GM23338 (cell line): Measurements from ENCODE around the gene GPATCH3. TPM values are rescaled to one million over a fixed set of nuclear protein-coding genes. Genes with fewer than 3 reads are reported as not detected.

Source experiments
- ATAC-seq: fragments of 200-7000 bp; cut with Tn5 transposase; 3 replicates; pipeline ENCODE4 v1.9.1; 2020
- DNase-seq: peaks from one replicate; pipeline ENCODE4 v3.0.0-alpha.2; 2015; ENCODE audit warnings: low spot score
- H2AFZ ChIP-seq: fragments of 200-600 bp; sonication (generic); 2 replicates; pipeline ENCODE4 v1.8.0; 2016; ENCODE audit warnings: antibody characterized with exemption, mild to moderate bottlenecking, moderate library complexity
- H3F3A ChIP-seq: fragments of 200-600 bp; sonication (generic); replicated peaks from 2 replicates; pipeline ENCODE4 v1.8.0; 2017; ENCODE audit warnings: antibody characterized with exemption, mixed run types, low read depth
- H3K27ac ChIP-seq: fragments of 200-600 bp; sonication (generic); 2 replicates; pipeline ENCODE4 v1.6.1; 2016; ENCODE audit warnings: low read depth
- H3K27me3 ChIP-seq: fragments of 200-600 bp; sonication (generic); 2 replicates; pipeline ENCODE4 v1.8.0; 2016; ENCODE audit warnings: mild to moderate bottlenecking, mixed run types, moderate library complexity; ENCODE audit not compliant: insufficient read depth
- H3K36me3 ChIP-seq: fragments of 200-600 bp; sonication (generic); 2 replicates; pipeline ENCODE4 v1.8.0; 2016; ENCODE audit warnings: mild to moderate bottlenecking; ENCODE audit not compliant: insufficient read depth
- H3K4me1 ChIP-seq: fragments of 200-600 bp; sonication (generic); 2 replicates; pipeline ENCODE4 v1.8.0; 2016; ENCODE audit warnings: mild to moderate bottlenecking, moderate library complexity; ENCODE audit not compliant: insufficient read depth
- H3K4me2 ChIP-seq: fragments of 200-600 bp; sonication (generic); 2 replicates; pipeline ENCODE4 v1.7.1; 2017; ENCODE audit warnings: mixed run types
- H3K4me3 ChIP-seq: fragments of 200-600 bp; sonication (generic); 2 replicates; pipeline ENCODE4 v1.6.1; 2016; ENCODE audit warnings: mixed run types
- H3K79me2 ChIP-seq: fragments of 200-600 bp; sonication (generic); replicated peaks from 2 replicates; pipeline ENCODE4 v1.8.0; 2017; ENCODE audit warnings: mild to moderate bottlenecking; ENCODE audit not compliant: insufficient read depth
- H3K9me2 ChIP-seq: fragments of 200-600 bp; sonication (generic); 2 replicates; pipeline ENCODE4 v1.8.0; 2017; ENCODE audit not compliant: insufficient read depth
- H4K20me1 ChIP-seq: fragments of 200-600 bp; sonication (generic); replicated peaks from 2 replicates; pipeline ENCODE4 v1.8.0; 2017; ENCODE audit warnings: mild to moderate bottlenecking; ENCODE audit not compliant: insufficient read depth
- H3K27ac Mint-ChIP-seq: 2 replicates; pipeline ENCODE4 v1.8.0; 2020; ENCODE audit warnings: inconsistent platforms, mild to moderate bottlenecking, moderate library complexity, mixed read lengths
- H3K27me3 Mint-ChIP-seq: 3 replicates; pipeline ENCODE4 v1.8.0; 2022; ENCODE audit warnings: low read depth, mild to moderate bottlenecking, moderate library complexity, mixed read lengths, inconsistent platforms; ENCODE audit not compliant: insufficient read depth, poor library complexity
- H3K36me3 Mint-ChIP-seq: 3 replicates; pipeline ENCODE4 v1.8.0; 2021; ENCODE audit warnings: low read depth, mild to moderate bottlenecking, inconsistent platforms, moderate library complexity, mixed read lengths
- H3K4me1 Mint-ChIP-seq: 3 replicates; pipeline ENCODE4 v1.8.0; 2020; ENCODE audit warnings: mild to moderate bottlenecking, inconsistent platforms, mixed read lengths
- H3K4me3 Mint-ChIP-seq: 3 replicates; pipeline ENCODE4 v1.8.0; 2021; ENCODE audit warnings: moderate library complexity, mild to moderate bottlenecking, inconsistent platforms, mixed read lengths
- H3K9me3 Mint-ChIP-seq: 3 replicates; pipeline ENCODE4 v1.8.0; 2020; ENCODE audit warnings: moderate library complexity, mild to moderate bottlenecking, inconsistent platforms, mixed read lengths
- CREB1 ChIP-seq: fragments of 250-450 bp; sonication (Bioruptor Pico); IDR thresholded peaks from 2 replicates; pipeline ENCODE4 v1.5.0; 2020; ENCODE audit warnings: low read depth, mild to moderate bottlenecking, moderate library complexity
- CTCF ChIP-seq, 2 experiments: fragments of 200-600 bp in 1 of 2; sonication (generic) in 1 of 2; conservative IDR thresholded peaks; 2 replicates each; pipeline versions ENCODE4 v1.5.1 to v1.6.1; 2016 to 2017; ENCODE audit warnings: antibody characterized with exemption in 2 of 2, low read depth in 2 of 2, mild to moderate bottlenecking in 2 of 2, moderate library complexity in 1 of 2
- ETS1 ChIP-seq: IDR thresholded peaks from 2 replicates; pipeline ENCODE4 v1.6.1; 2016; ENCODE audit warnings: antibody characterized with exemption
- EZH2 ChIP-seq: fragments of 200-600 bp; sonication (generic); IDR thresholded peaks from one replicate; pipeline ENCODE4 v1.8.0; 2017; ENCODE audit warnings: antibody characterized with exemption, mild to moderate bottlenecking, low read depth; ENCODE audit not compliant: unreplicated experiment
- EZH2phosphoT487 ChIP-seq: fragments of 200-600 bp; sonication (generic); IDR thresholded peaks from one replicate; pipeline ENCODE4 v1.8.1; 2018; ENCODE audit warnings: antibody characterized with exemption; ENCODE audit not compliant: unreplicated experiment
- JUNB ChIP-seq: IDR thresholded peaks from one replicate; pipeline ENCODE4 v1.6.1; 2016; ENCODE audit warnings: antibody characterized with exemption; ENCODE audit not compliant: unreplicated experiment
- NANOG ChIP-seq: IDR thresholded peaks from 2 replicates; pipeline ENCODE4 v1.6.1; 2016; ENCODE audit warnings: antibody characterized with exemption, borderline replicate concordance
- STAT1 ChIP-seq: IDR thresholded peaks from one replicate; pipeline ENCODE4 v1.6.1; 2016; ENCODE audit warnings: antibody characterized with exemption; ENCODE audit not compliant: unreplicated experiment
- ZNF114 ChIP-seq: fragments of 250-450 bp; sonication (Bioruptor Pico); IDR thresholded peaks from 2 replicates; pipeline ENCODE4 v1.5.0; 2020; ENCODE audit warnings: mild to moderate bottlenecking, moderate library complexity
- ZNF462 ChIP-seq: fragments of 250-450 bp; sonication (Bioruptor Pico); IDR thresholded peaks from 2 replicates; pipeline ENCODE4 v1.5.0; 2020; ENCODE audit warnings: mild to moderate bottlenecking, moderate library complexity
- polyA plus RNA-seq: library from polyadenylated mRNA; unstranded; fragments of >200 nt; fragmentation: Nextera tagmentation; extraction: Ambion mirVana; gene quantifications from 2 replicates; pipeline ENCODE4 v1.2.1, GENCODE V29; 2016
- total RNA-seq: library from RNA; depleted of rRNA; stranded (reverse); fragments of >200 nt; shearing (Covaris generic); gene quantifications from 2 replicates; pipeline ENCODE4 v1.2.3, GENCODE V29; 2014

Gene GPATCH3
- total and polyA plus RNA-seq, 2 experiments from 2014 or later: 10.5 to 13.0 TPM

GRCh38 chr1:26855636-26856035, 44.6 kb downstream of the GPATCH3 start (continued):
- no peak for TF ChIP-seq CTCF (conservative IDR thresholded peaks at IDR 0.05; ENCODE audit: low read depth in 2 of 2)
- no peak for TF ChIP-seq NANOG

GRCh38 chr1:26854906-26855305, 45.4 kb downstream of the GPATCH3 start:
- Mint-ChIP-seq H3K9me3 (no peaks in the 10 kb centered on the region), H3K27ac (no peak overlapping the region), H3K36me3 (peaks cover 31% of the 10 kb centered on the region), H3K4me3 (no peak overlapping the region), H3K4me1 (peaks cover 22% of the 10 kb centered on the region), H3K27me3 (peaks cover 5% of the 10 kb centered on the region)
- no peak for DNase-seq
- Histone ChIP-seq H3K4me1 (peaks cover 7% of the 10 kb centered on the region; the same call in 1 of the 2 replicates), H3K4me3 (no peak overlapping the region), H3K27me3 (no peaks in the 10 kb centered on the region), H2AFZ (no peak overlapping the region), H3F3A (no peaks in the 10 kb centered on the region), H4K20me1 (no peaks in the 10 kb centered on the region), H3K36me3 (peaks cover 4% of the 10 kb centered on the region; the same call in 1 of the 2 replicates), H3K27ac (no peak overlapping the region), H3K79me2 (no peaks in the 10 kb centered on the region), H3K9me2 (no peaks in the 10 kb centered on the region), H3K4me2 (no peak overlapping the region)
- TF ChIP-seq JUNB: no peak
- TF ChIP-seq EZH2phosphoT487: no peak
- no peak for TF ChIP-seq ETS1
- no peak for TF ChIP-seq STAT1
- TF ChIP-seq ZNF114 (CRISPR knock-in tag): no peak
- TF ChIP-seq ZNF462 (CRISPR knock-in tag): no peak
- TF ChIP-seq NANOG: no peak
- TF ChIP-seq EZH2: no peak
- no peak for TF ChIP-seq CREB1 (CRISPR knock-in tag)
- ATAC-seq: no peak
